GM12891 (cell line): Measurements from ENCODE around the gene RAB7A.

Experiments
- POLR2A ChIP-seq: IDR thresholded peaks from 2 replicates; pipeline ENCODE4 v1.6.1; 2011; ENCODE audit warnings: low read depth, low read length, control low read depth
- POU2F2 ChIP-seq: IDR thresholded peaks from 2 replicates; pipeline ENCODE4 v1.6.1; 2011; ENCODE audit warnings: low read depth, mild to moderate bottlenecking, control low read depth, low read length, moderate library complexity

DNA sequence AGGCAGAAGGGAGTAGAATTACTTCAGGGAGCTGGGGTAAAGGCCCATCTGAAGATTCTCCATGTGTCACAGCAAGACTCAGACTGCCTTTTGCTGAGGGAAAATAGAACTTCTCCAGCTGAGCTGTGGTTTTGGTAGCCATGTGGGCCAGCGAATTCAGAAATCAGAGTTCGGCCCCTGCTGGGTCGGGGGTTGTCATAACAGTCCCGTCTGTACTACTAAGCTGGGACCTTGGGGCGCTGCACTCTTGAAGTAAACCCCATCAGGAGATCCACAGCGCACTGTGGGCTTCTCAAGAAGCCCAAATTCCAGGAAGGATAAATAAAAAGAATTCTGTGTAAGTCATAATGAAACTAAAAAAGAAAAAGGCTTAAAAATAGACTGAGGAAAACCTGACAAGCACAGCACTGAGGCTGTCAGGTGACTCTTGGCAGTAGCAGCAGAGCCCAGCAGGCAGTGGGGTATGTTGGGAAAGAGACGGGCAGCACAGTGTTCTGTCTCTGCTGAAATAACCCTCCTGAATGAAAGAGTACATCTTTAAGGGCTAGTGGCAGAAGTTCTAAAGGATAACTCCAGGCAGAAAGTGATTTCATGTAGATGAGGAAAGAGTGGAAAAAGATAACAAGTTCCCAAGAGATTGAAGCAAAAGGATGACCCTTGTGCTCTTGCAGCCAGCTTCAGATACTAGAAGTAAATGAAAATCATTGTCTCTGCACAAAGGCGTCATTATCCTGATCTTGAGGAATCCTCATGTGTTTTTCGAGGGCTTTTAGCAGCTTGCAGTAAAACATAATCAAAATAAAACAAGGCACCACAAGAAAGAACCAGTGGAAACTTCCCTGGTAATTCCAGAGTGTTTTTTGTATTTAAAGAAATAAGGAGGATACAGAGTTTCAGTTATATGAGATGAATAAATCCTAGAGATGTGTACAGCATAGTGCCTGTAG is 74.5 kb downstream of the RAB7A start:
- TF ChIP-seq POLR2A (no peak), POU2F2 (no peak)
